GM19239 (cell line): ENCODE measurements around the gene KIAA1549.
"Not testable (repeated sequence)": the region's sequence is repeated elsewhere in the genome, so short reads cannot be mapped to it uniquely, and the experiment has no call there.

Experiments used
- DNase-seq: peaks from one replicate; pipeline ENCODE4 v3.0.0; 2011; ENCODE audit warnings: low spot score; ENCODE audit not compliant: insufficient read length
- FAIRE-seq: peaks from 2 replicates; lab custom pipeline; 2011; peaks lifted over from hg19 to GRCh38; lab: Jason Lieb, UNC

The KIAA1549 gene

DNA sequence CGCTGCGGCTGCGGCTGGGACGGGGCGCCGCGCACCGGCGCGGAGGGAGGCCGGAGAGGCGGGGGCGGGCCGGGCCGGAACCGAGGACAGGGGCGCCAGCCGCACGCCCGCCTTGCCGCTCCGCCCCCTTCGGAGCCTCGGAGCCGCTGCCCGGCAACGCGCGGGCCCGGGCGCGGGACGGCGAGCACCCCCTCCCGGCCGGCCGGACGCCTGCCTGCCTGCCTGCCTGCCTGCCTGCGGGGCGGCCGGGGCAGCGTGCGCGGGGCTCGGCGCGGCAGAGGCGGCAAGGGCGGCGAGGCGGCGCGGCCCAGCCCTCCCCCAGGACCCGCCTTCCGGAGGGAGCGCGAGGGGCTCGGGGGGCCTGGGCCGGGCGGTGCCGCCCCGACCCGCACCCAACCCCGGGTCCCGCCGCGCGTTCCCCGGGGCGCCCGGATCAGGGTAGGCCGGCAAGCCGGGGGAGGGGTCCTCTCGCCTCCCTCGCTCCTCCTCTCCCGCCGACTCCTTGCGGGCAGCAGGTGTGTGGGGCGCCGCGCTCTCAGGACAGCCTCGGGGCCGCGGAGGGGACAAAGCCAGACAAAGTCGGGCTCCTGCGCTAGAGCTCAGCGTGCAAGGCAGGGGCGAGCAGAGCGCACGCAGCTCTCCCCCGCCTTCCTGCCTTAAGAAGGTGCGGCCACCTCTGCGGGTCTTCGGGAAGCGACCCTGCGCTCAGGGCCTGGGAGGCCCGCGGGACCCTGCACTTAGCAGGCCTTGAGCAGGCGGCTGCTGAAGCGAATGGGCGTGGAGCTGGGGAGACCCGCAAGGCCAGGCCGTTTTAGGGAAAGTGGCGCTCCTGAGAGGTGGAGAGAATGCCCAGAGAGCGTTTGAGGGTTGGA, at the start of gene KIAA1549:
KIAA1549 (minus strand) TSS at position 58 of the 872 bp plus-strand sequence. CDS start 120 bp downstream, outside the sequence.
- DNase-seq = peak; percentile 94
- FAIRE-seq = no peak

DNA sequence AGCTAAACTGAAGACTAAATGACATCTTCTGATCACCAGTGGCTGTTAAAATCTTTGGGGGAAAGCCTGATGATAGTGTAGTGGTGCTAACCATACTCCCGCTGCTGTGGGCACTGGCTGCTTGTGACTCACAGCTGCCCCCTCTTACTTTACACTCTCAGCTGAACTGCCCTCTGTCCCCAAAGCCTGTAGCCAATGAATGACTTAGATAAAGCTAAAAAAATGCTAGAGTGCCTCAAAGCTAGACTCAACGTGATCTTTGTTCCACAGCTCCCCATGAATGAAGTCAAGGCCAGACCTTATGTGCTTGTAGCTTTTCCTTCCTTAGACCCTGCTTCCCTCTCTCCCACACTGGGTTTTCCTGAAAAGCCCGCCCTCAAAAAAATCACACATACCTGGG, 48.2 kb upstream of the KIAA1549 start:
- DNase-seq = no peak
- no peak for FAIRE-seq

DNA sequence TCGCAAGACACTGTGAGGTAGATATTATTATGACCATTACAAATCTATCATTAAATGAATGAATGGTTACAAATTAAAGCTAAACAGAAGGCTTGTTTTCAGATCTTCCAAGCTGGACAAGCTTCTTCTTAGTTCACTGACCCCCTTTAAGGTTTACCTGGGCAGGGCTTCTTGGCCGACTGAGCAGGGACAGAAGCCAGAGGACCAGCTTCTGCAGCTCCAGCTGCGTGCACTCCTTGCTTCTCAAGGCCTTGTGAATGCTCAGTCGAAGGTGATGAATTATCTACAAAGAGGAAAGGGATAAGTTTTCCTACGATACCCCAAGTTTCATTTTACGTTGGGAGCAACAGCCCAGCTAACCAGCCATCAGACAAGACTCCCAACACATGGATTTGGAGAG, 45.4 kb upstream of the KIAA1549 start:
- no peak for DNase-seq
- FAIRE-seq = no peak

DNA sequence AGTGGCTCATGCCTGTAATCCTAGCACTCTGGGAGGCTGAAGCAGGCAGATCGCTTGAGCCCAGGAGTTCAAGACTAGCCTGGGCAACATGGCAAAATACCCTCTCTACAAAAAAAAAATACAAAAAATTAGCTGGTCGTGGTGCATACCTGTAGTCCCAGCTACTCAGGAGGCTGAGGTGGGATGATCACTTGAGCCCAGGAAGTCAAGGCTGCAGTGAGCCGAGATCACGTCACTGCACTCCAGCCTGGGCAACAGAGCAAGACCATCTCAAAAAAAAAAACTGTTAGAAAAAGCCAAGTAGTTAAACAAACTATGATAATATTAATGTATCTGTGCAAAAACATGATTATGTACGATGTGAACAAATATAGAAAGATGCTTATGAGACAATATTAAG, 44.7 kb upstream of the KIAA1549 start:
- not testable (repeated sequence) for DNase-seq, FAIRE-seq

DNA sequence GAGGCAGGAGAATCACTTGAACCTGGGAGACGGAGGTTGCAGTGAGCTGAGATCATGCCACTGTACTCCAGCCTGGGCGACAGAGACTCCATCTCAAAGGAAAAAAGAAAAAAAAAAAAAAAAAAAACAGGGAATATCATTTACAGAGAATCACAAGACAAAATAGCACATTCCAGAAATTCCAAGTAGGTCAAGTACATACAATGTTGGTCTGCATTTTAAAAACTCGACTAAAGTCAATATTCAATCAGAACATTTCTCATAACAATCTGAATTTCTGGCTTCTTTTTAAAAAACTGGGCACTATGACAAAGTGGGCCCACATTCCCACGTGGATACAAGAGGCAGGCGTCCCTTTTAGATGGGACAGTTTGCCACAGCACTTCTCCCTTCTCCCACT, 41.9 kb upstream of the KIAA1549 start:
- DNase-seq = no peak
- no peak for FAIRE-seq

DNA sequence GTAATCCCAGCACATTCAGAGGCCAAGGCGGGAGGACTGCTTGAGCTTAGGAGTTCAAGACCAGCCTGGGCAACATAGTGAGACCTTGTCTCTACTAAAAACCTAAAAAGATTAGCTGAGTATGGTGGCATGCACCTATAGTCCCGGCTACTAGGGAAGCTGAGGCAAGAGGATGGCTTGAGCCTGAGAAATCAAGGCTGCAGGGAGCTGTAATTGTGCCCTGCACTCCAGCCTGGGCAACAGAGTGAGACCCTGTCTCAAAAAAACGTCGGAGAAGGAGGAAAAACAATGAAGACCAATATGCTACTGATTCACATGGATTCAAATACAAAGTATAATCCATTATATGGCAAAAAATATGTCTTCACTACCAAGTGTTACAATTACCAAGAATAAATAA, 41.1 kb upstream of the KIAA1549 start:
- DNase-seq = no peak
- FAIRE-seq = no peak

DNA sequence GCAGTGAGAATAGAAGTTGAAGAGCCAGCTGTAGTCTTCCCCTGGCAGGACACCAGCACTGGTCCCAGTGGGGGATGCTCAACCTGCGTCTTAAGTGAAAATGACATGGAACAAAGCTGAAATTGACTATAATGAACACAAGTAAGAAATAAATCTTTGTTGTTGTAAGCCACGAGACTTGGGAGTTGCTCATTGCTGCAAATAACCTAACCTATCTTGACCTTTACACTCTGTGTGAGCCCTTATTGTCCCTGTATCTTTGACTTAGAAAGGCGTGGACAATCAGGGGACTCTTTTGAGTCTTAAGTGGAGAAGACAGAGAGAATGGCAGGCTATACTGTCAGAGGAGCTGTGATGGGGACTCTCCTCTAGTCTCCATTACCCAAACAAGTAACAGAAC, 37.7 kb upstream of the KIAA1549 start:
- no peak for DNase-seq
- no peak for FAIRE-seq

DNA sequence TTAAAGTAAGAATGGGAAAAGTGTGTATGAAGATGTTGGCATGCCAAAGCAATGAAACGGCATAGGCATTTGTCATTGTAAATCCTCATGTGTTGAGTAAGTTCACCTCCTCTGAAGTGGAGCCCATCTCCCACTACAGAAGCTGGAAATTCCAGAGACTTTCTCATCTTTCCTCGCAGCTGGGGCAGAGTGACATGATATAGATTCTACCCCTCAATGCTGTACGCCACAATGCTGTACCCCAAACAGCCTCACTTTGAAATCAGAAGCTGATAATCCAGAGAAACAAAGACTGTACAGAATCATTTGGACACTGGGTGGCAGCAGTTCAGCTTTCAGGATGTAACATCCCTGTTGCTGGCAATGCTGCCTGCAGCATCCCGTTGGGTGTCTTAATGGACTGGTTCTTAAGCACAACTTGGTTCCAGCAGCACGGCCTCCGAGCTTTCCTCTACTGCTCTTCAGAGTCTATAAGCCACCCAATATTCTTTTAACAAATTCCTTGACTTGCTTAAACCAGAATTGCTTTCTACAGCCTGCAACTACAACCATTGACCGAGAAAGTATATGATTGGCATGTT, 35.8 kb upstream of the KIAA1549 start:
- DNase-seq = peak; percentile 63
- peak; percentile 91 for FAIRE-seq

DNA sequence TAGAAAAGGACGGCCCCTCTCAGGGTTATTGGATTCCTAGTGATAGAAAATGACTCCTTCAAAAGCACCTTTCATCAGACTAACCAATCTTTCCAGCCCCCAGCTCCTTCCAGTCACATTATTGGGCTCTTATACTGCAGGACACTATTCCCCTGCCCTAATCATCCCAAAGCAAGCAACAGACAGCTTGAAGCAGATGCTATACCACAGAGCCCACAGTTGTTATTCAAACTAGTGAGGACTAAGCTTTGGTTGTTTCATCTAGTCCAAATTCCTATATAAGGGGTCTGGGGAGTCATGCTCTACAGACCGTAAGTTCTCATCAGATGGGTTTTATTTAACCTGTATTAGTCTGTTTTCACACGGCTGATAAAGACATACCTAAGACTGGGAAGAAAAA, 30.2 kb upstream of the KIAA1549 start:
- no peak for FAIRE-seq
- DNase-seq = no peak

DNA sequence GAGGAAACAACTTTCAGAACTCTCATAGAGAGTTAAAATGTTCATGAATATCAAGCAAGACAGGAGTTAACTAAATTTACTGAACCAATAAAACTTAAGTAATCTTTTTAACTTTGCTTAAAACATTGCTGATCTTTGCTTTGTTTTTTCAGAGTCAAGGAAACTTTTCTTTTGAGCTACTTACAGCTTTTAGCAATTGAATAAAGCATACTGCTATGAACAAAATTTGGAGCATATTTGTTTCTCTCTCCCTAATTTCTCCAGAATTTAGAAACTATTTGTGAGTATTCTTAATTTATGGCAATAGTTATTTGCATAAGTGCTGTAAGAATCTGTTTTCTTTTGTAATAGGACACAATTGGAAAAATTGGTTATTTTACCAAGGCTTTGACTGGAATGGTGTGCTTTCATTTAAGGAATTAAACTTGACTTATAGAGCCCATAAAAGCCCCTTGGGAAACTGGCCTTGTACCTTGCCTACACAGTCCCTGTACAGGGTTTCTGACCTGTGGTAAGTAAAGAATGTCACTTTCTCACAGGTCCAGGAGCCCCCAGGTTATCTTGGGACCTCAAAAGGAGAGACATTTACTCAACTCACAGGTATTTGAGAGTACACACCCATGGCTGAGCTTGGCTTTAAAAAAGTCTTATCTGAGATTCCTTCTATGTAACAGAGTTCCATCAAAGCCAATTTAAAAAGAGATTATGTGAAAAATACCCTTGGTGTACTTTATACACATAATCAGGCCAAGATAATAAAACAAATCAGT, 23.3 kb upstream of the KIAA1549 start:
- FAIRE-seq (no peak), DNase-seq (no peak)

DNA sequence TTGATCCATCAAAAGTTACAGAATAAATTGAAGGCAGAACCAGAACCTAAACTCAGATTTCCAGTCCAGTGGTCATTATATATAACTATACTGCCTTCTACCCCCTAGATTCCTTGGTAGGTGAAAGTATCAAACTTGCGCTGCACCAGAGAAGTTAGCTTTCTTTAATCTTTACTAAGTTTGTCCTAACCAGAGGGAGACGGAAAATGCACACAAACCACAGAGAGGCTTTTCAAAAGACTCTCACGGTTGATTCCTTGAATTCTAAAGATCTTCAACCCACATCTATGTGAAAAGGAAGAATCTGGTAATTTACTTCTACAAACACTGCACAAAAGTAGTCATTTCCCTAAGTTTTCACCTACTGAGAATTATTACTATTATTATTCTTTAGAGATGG, 18.2 kb upstream of the KIAA1549 start:
- DNase-seq (no peak), FAIRE-seq (no peak)

DNA sequence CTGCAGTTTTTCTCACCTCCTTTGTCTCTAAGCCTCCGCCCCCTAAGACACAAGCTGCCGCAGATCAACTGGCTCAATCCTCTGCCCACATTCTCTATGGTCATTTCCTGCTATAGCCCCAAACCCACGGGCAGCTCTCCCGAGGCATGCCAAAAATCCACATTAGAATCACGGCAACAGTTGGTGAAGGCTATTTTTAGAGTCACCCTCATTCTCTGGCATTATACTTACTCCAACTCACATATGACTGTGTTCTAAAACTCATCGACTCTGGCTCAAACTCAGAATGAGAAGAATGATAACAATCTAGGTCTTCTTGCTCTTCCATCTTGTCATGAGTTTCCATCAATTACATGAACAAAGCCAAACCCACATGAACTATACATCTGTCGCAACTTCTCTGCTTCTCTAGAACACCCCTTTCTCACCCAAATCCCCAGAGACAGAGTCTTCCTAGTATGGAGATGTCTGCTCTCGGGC, 10.9 kb upstream of the KIAA1549 start:
- DNase-seq (no peak), FAIRE-seq (no peak)

DNA sequence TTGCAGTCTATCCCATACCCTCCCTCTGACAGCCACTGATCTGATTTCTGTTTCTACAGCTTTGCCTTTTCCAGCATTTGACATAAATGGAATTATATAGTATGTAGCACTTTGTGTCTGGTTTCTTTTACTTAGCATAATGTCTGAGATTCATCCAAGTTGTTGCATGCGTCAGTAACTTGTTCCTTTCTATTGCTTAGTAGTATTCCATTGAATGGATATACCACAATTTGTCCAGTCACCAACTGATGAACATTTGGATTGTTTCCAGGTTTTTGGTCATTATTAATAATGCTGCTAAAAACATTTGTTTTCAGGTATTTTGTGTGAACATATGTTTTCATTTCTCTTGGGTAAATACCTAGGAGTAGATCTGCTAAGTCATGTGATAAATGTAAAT, 6.5 kb upstream of the KIAA1549 start:
- DNase-seq = no peak
- no peak for FAIRE-seq

DNA sequence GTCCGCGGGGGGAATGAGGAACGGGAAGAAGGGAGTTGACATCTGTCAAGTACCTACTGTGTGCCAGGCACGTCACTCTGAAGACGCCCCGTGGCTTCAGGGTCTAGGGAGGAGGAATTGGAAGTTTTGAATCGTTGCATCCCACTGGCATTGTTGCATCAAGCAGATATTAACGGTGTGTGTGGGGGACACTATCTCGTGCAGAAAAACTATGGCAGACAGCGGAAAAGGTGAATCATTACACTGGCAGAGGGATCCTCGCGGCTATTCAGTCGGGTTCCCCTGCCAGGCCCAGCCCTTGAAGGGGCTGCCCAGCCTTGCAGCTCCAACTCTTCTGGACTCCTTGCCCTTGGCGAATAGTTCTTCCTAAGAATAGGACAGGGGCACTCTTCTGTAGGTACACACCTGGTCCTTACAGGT, 1.0 kb upstream of the KIAA1549 start:
- DNase-seq (no peak), FAIRE-seq (no peak)

DNA sequence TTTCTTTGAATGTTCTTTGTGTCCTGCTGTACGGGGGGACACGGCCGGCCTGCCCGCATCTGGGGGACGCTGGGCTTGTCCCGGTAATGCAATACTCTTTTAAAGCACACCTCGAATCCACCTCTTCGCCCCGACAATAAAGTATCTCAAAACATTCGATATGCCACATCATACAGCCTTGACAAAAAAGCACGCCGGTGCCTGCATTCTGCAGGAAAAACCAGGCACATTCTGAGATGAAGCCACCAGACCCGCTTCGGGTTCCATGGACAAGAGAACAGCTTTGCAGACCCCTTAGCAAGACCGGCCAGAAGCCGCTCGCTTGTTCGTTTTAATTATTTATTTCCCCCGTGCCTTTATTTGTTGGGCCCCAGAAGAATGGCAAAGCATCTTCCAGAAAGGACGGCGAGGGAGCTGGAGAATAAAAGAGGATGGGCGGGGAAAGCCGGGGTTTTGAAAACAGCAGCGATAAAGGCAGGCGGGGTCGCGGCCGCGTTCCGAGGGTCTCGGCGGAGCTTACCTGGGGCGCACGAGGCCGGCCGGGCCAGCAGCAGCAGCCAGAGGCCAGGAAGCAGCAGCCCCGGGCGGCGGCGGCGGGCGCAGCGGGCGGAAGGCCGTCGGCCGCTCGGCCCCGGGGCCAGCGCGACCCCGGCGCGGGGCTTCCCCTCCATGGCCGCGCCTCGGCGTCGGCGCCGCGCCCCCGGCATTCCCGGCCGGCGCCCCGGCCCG, 462 bp downstream of the KIAA1549 start:
- no peak for FAIRE-seq
- DNase-seq = no peak

DNA sequence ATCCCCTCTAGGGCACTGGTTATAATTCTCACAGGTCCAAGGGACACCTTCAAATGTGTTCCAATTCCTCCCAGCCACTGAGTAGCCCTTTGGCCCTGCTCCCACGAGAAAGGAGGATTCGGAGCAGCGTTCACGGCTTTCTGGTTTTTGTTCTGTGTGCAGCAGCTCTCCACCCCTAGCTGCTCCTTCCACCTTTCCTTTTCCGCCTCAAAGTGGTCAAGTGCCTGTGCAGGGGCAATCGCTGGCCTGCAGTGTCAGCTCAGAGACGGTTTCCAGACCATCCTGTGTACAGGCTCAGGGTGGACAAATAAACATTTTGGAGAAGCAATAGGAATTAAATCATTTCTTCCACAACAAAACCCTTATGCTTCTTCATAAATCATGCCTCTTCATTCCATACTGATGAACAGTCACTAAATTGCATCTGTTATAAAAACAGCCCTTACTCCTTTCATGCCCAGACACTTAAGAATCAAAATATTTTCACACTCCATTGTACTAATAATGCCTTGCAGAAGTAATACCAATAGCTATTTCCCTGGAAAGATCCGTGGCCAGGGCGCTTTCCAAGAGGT, 1.1 kb downstream of the KIAA1549 start:
- DNase-seq (no peak), FAIRE-seq (no peak)

DNA sequence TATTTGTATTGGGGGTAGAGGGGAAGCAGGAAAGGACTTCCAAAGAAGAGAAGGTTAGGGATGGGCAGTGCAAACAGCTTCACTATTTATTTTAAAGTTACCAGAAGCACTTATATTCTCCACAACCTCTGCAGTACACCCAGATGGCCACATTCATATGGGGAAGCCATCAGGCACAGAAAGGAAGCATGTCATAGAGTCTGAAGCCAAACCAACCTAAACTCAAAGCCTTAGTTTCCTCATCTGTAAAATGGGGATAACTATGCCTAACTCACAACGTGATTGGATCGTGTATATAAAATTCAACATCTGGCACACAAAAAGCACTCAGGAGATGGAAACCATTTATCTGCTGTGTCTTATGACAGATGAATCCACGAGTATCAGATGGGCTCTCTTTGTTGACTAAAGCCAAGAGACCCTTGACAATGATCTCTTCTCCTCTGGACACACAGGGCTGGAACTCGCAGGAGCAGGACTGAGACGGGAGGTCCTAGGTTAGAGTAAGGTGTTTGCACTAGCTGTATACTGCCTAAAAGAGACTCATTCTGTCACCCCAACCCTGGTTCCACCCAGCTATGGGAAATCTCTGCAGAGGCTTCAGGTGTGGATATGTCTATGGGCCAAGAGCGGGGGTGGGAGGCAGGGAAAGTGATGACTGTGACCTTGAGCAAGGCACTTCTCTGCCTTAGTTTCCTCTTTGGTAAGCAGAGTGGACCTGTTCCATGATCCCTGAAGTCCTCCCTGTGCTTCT, 1.8 kb downstream of the KIAA1549 start:
- no peak for DNase-seq
- no peak for FAIRE-seq

DNA sequence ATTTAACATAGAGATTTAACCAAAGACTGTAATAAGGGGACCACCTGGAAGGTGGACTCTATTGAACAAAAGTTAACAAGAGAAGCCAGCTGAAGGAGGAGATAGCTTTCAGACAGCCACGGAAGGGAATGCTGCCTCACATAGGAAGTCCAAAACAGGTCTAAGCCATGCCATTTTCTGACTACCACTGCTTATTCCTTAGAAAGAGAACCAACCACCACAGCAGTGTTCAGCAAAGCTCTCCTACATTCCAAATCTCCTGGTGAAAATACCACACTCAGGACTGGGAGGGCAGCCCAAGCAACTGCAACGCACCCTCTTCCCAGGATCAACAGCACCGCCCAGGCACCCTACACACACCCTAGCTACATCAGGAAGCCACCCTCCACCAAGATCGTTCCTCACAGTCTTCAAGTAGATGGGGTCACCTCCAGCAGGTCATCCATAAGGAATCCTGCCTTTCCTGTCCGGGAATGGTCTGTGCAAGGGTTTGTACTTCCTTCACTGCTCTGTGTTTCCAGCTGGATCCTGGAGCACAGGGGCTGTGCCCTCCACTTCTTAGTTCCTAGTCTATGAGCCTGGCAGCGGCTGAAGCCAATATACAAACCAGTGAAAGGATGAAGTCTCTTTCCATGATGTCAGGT, 2.5 kb downstream of the KIAA1549 start:
- DNase-seq = no peak
- no peak for FAIRE-seq

DNA sequence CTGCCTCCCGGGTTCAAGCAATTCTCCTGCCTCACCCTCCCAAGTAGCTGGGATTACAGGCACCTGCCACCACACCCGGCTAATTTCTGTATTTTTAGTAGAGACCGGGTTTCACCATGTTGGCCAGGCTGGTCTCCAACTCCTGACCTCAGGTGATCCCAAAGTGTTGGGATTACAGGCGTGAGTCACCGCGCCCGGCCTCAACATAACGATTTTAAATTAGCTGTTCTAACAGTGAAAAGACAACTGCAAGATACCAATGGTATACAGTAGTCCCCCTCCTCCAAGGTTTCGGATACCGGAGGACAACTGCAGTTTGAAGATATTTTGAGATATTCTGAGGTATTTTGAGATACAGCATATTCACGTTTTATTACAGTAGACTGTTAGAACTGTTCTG, 5.0 kb downstream of the KIAA1549 start:
- not testable (repeated sequence) for FAIRE-seq, DNase-seq
